Measurements from ENCODE around the gene NUP210L.

The NUP210L gene

DNA sequence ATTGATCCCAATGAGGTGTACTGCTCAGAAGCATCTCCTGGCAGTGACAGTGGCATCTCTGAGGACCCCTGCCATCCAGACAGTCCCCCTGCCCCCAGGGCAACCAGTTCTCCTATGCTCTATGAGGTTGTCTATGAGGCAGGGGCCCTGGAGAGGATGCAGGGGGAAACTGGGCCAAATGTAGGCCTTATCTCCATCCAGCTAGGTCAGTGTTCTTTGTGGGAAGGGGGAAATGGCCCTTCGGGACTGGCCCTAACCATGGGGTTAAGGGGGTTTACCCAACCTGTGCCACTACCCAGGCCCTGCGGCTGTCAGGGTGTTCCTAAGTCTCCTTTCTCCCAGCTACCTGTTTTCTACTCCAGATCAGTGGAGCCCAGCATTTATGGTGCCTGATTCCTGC lies 185.9 kb downstream of the NUP210L start:
- DNase-seq (ENCODE audit: low spot score), result no peak
- Mint-ChIP-seq H3K27ac (peak overlapping the region; percentile 65), H3K4me1 (ENCODE audit: low read depth) (peaks cover 48% of the 10 kb centered on the region)

DNA sequence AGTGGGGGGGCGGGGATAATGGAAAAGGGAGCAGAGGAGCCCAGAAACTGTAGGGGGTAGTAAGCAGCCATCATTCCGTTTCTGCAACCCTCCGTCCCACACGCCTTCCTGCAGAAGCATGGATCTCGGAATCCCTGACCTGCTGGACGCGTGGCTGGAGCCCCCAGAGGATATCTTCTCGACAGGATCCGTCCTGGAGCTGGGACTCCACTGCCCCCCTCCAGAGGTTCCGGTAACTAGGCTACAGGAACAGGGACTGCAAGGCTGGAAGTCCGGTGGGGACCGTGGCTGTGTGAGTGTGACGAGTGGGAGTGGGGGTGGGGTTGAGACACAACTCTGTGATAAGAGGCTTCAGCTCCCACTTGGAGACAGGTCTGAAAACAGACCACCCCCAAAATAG lies 186.5 kb downstream of the NUP210L start:
- H3K27ac Mint-ChIP-seq, result peak overlapping the region; percentile 88
- H3K4me1 Mint-ChIP-seq (ENCODE audit: low read depth), result peaks cover 52% of the 10 kb centered on the region
- no peaks in the 10 kb centered on the region for H3K9me3 Mint-ChIP-seq
- DNase-seq (ENCODE audit: low spot score), result no peak
- H3K36me3 Mint-ChIP-seq (ENCODE audit: low read depth), result peaks cover 19% of the 10 kb centered on the region
- H3K4me3 Mint-ChIP-seq, result peak overlapping the region; percentile 90
- no peaks in the 10 kb centered on the region for H3K27me3 Mint-ChIP-seq (ENCODE audit: low read depth)

More for the DNA sequence above, 185.9 kb downstream of the NUP210L start:
- peak overlapping the region; percentile 90 for H3K4me3 Mint-ChIP-seq
- no peaks in the 10 kb centered on the region for H3K9me3 Mint-ChIP-seq
- H3K36me3 Mint-ChIP-seq (ENCODE audit: low read depth), result peaks cover 22% of the 10 kb centered on the region
- no peaks in the 10 kb centered on the region for H3K27me3 Mint-ChIP-seq (ENCODE audit: low read depth)

DNA sequence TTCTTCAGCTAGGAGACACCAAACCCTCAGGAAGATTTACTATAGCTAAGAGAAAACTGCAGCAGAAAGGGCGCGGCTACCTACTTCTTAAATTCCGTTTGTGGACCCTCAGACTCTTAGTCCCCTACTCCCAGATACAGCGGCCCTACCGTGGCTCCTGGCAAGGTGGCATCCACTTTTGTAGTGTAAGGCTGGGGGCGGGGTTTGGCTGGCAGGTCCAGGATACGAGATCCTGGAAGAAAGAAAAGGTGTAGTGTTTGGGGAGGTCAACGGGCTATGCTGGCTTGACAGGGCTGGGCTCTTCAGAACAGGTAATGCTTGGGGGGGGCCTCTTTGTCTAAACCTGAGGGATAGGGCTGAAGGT lies 186.9 kb downstream of the NUP210L start:
- Mint-ChIP-seq H3K27me3 (ENCODE audit: low read depth) (no peaks in the 10 kb centered on the region), H3K9me3 (no peaks in the 10 kb centered on the region), H3K36me3 (ENCODE audit: low read depth) (peaks cover 18% of the 10 kb centered on the region), H3K4me3 (peak overlapping the region; percentile 90), H3K27ac (peak overlapping the region; percentile 88), H3K4me1 (ENCODE audit: low read depth) (peaks cover 52% of the 10 kb centered on the region)
- DNase-seq (ENCODE audit: low spot score), result no peak

DNA sequence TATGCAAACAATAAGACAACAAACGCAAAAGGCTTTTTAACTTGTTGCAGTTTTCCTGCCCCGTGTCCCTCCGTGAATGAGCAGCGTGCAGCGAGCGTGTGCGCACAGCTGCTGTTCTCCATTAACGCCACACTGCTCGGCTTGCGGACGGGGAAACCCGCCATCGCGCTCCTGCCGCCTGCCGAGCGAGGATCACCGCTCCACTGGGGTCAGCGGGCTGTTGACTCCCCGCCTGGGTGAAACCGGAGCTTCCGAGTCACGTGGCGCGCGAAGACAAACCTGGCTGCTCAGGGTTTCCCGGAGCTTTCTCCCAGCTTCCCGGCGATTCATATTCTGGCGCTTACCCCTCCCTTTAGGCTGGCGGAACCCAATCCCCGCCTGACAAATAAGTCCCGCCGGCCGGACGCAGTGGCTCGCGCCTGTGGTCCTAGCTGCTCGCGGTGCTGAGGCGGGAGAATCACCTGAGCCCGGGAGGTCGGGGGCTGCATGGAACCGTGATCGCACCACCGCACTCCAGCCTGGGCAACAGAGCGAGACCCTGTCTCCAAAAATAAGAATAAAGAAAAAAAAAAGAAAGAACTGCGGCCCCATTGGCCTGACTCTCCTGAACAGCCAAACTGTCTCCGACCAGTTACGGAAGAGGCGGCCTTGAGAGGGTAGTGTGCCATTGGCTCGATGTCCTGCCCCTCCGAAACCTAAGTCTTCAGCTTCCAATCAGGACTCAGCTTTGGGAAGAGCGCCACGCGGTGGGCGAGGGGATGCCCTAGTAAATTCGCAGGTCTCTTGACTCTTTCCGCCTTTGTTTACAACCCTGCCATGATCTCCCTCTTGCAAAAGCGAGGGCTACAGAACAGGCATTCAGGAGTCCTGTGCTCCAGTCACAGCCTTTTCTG lies 187.5 kb downstream of the NUP210L start, which contains the start of gene CREB3L4:
CREB3L4 (plus strand) TSS at position 796 of the 893 bp plus-strand sequence. CDS start 624 bp downstream, outside the sequence.
- H3K4me1 Mint-ChIP-seq (ENCODE audit: low read depth), result peaks cover 51% of the 10 kb centered on the region
- H3K27me3 Mint-ChIP-seq (ENCODE audit: low read depth), result no peaks in the 10 kb centered on the region
- H3K27ac Mint-ChIP-seq, result peak within 1 kb of the TSS; percentile 88
- peaks cover 15% of the 10 kb centered on the region for H3K36me3 Mint-ChIP-seq (ENCODE audit: low read depth)
- no peaks in the 10 kb centered on the region for H3K9me3 Mint-ChIP-seq
- H3K4me3 Mint-ChIP-seq, result peak within 1 kb of the TSS; percentile 90
- peak; percentile 87 for DNase-seq (ENCODE audit: low spot score)

DNA sequence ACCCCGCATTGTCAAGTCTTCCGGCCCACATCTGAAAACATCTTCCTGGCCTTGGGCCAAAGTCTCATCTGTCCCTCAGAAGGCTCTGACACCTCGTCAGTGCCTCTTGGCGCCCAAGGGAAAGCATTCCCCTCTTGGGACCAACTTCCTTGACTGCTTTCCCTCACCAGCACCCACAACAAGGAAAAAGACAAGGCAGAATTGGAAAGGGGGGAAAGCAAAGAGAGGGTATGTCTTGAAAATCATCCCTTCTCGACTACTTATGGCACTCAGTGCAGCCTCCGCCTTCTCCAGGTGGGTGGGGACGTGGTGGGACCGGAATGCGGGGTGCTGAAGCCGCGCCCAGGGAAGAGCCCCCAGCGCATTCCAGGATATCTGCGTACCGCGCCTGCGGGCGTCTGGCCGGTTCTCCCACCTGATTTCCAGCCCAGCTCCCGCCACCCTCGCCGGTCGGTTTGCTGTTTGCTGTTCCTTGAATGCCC lies 191.0 kb downstream of the NUP210L start:
- Mint-ChIP-seq H3K4me1 (ENCODE audit: low read depth) (peaks cover 48% of the 10 kb centered on the region), H3K27me3 (ENCODE audit: low read depth) (no peaks in the 10 kb centered on the region), H3K27ac (peak overlapping the region; percentile 87), H3K4me3 (peak overlapping the region; percentile 83), H3K36me3 (ENCODE audit: low read depth) (peaks cover 17% of the 10 kb centered on the region), H3K9me3 (no peaks in the 10 kb centered on the region)
- DNase-seq (ENCODE audit: low spot score), result no peak

DNA sequence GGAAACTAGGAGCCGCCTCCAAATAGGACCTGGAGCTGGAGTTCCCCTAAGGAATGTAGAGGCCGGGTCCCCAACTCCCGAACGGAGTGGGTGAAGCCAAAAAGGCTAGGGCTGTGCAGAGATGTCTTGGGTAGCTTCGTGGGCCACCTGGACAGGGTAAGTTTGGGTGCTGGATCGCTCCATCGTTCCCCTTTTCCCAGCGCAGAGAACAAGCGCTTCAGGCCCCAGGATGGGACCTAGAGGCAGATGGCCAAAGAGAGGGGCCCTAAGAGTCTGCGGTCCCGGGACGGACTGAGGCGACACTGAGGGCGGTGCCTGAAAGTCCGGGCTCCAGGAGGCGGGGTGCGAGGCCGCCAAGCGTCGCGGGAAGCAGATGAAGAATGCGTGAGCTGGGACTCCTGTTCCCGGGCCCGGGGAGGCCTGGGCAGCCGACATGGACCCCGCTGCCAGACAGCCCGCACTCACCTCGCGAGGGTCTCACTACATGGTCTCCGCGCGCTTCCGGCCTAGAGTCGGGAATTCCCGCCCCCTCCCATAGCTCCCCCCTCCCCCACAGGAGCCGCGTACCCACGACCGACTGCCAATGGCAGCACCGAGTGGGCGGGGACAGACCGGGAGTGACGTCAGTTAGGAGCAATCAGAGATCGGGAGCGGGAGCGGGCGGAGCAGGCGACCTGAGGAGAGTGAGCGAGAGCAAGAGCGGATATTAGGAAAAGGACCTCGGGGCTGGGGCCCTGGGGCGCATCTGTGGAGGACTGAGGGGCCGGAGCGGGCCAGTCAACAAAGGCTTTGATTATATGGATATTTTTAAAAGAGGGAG lies 191.6 kb downstream of the NUP210L start, which contains the start of gene SLC39A1:
SLC39A1 (minus strand) TSS at position 508 of the 820 bp plus-strand sequence. CDS start 822 bp downstream, outside the sequence.
- Mint-ChIP-seq H3K9me3 (no peaks in the 10 kb centered on the region), H3K27me3 (ENCODE audit: low read depth) (no peaks in the 10 kb centered on the region), H3K27ac (peak within 1 kb of the TSS; percentile 87), H3K4me3 (peak within 1 kb of the TSS; percentile 83), H3K4me1 (ENCODE audit: low read depth) (peaks cover 47% of the 10 kb centered on the region), H3K36me3 (ENCODE audit: low read depth) (peaks cover 19% of the 10 kb centered on the region)
- peak; percentile 94 for DNase-seq (ENCODE audit: low spot score)

DNA sequence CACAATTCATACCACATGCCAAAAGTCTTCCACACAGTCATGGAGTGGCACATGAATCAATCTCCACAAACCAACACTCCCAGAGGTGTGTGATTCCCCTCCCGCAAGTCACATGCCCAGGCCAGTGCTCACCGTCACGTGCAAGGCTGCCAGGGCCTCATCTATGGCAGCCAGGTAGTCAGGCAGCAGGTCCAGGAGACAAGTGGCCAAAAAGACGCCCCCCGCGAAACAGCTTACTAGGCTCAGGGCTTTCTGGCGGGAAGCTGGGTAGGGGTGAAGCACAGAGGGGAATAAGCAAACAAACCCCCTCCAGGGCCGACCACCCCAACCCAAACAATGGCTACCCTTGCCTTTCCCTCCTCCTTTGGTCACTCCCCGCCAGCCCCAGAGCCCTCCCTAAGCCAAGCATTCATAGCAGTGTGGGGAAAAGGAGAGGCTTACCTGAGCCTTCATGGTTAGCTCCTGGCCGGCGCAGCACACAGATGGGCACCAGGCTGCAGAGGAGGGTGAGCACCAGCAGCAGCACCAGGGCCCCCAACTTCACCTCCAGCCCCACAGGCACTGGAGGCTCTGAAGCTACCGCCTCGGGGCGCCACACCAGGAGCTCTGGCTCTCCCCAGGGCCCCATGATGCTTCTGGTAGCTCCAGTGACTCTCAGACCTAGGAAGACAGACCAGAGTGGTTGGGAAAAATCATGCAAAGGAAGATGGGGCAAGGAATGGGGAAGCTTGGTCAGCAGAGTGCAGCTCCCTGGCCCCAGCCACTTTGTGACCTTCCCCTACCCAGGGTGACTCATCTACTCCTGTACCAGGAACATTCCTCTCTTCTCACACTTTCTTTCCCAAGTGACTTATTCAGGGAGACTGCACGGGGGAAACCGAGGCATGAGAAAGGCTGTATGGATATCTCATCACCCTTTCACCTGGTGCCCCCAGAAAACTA lies 192.5 kb downstream of the NUP210L start:
- H3K27ac Mint-ChIP-seq, result peak overlapping the region; percentile 27
- H3K36me3 Mint-ChIP-seq (ENCODE audit: low read depth), result peaks cover 19% of the 10 kb centered on the region
- peaks cover 42% of the 10 kb centered on the region for H3K4me1 Mint-ChIP-seq (ENCODE audit: low read depth)
- H3K9me3 Mint-ChIP-seq, result no peaks in the 10 kb centered on the region
- peak overlapping the region; percentile 83 for H3K4me3 Mint-ChIP-seq
- H3K27me3 Mint-ChIP-seq (ENCODE audit: low read depth), result no peaks in the 10 kb centered on the region
- DNase-seq (ENCODE audit: low spot score), result no peak

DNA sequence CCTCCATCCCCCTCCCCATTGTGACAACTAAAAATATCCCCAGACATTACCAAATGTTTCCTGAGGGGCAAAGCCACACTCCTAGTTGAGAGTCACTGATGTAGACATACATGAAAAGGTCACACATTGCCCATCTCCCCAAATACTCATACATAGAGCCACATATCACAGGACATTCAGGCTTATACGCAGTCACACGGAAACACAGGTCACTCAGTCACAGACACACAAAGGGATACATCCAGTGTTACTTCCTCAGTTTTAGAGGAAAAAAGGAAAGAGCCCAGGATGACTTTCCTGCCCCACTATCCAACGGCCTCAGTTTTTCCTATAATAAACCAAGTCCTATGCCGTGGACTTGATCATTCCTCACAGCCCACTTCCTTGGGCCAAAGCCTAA lies 193.5 kb downstream of the NUP210L start:
- Mint-ChIP-seq H3K4me1 (ENCODE audit: low read depth) (peaks cover 44% of the 10 kb centered on the region), H3K36me3 (ENCODE audit: low read depth) (peaks cover 20% of the 10 kb centered on the region), H3K27ac (peak overlapping the region; percentile 11), H3K4me3 (peak overlapping the region; percentile 83), H3K27me3 (ENCODE audit: low read depth) (no peaks in the 10 kb centered on the region), H3K9me3 (no peaks in the 10 kb centered on the region)
- no peak for DNase-seq (ENCODE audit: low spot score)

DNA sequence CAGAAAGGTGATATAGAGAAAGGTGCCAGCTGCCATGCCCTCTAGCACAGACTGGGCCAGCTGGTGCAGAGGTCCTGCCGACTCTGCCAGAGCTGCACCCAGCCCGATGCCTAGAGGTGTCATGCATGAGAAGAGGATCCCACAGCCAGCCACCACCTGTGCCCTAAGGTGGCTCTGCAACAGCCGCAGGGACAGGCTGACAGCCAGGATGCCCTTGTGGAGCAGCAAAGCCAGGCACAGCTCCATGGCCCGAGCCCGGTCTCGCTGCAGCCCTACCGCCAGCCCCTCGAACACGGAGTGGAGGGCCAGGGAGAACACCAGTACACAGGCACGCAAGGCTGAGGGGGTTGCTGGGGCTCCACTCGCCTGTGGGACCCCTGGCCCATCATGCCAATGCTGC lies 194.7 kb downstream of the NUP210L start:
- peaks cover 45% of the 10 kb centered on the region for H3K4me1 Mint-ChIP-seq (ENCODE audit: low read depth)
- peaks cover 18% of the 10 kb centered on the region for H3K36me3 Mint-ChIP-seq (ENCODE audit: low read depth)

DNA sequence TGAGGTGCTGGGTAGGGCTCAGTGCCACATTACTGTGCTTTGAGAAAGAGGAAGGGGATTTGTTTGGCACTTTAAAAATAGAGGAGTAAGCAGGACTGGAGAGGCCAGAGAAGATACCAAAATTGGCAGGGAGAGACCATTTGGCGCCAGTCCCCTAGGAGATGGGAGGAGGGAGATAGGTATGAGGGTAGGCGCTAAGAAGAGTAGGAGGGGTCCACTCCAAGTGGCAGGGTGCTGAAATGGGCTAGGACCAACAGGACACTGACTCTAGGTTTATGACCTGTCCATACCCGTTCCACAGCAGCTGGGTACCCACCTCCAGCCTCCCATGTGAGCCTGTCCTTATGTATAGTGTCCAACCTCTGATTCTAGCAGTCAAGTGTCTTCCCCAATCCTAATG lies 195.4 kb downstream of the NUP210L start:
- H3K27me3 Mint-ChIP-seq (ENCODE audit: low read depth), result no peaks in the 10 kb centered on the region
- no peak overlapping the region for H3K27ac Mint-ChIP-seq
- no peaks in the 10 kb centered on the region for H3K9me3 Mint-ChIP-seq
- no peak for DNase-seq (ENCODE audit: low spot score)
- no peak overlapping the region for H3K4me3 Mint-ChIP-seq
- H3K36me3 Mint-ChIP-seq (ENCODE audit: low read depth), result peaks cover 20% of the 10 kb centered on the region
- H3K4me1 Mint-ChIP-seq (ENCODE audit: low read depth), result peaks cover 46% of the 10 kb centered on the region

More for the DNA sequence above, 194.7 kb downstream of the NUP210L start:
- DNase-seq (ENCODE audit: low spot score), result no peak
- H3K27ac Mint-ChIP-seq, result peak overlapping the region; percentile 59
- no peaks in the 10 kb centered on the region for H3K9me3 Mint-ChIP-seq
- H3K27me3 Mint-ChIP-seq (ENCODE audit: low read depth), result no peaks in the 10 kb centered on the region
- H3K4me3 Mint-ChIP-seq, result no peak overlapping the region

DNA sequence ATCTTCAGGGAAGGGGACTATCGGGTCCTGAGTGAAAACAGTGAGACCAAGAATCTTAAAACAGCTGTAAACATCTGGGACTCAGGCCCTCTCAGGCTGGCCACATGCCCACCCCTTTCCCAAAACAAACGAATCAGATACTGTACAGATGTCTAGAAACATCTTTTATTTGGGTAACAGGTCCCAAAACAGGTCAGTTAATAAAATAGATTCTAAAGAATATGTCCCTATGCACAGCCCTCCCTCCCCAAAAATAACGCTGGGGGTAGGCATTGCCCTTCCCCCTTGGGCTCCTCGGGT lies 196.0 kb downstream of the NUP210L start:
- Mint-ChIP-seq H3K27me3 (ENCODE audit: low read depth) (no peaks in the 10 kb centered on the region), H3K9me3 (no peaks in the 10 kb centered on the region), H3K4me3 (peak overlapping the region; percentile 99), H3K36me3 (ENCODE audit: low read depth) (peaks cover 25% of the 10 kb centered on the region), H3K27ac (peak overlapping the region; percentile 95), H3K4me1 (ENCODE audit: low read depth) (peaks cover 48% of the 10 kb centered on the region)
- DNase-seq (ENCODE audit: low spot score), result no peak

DNA sequence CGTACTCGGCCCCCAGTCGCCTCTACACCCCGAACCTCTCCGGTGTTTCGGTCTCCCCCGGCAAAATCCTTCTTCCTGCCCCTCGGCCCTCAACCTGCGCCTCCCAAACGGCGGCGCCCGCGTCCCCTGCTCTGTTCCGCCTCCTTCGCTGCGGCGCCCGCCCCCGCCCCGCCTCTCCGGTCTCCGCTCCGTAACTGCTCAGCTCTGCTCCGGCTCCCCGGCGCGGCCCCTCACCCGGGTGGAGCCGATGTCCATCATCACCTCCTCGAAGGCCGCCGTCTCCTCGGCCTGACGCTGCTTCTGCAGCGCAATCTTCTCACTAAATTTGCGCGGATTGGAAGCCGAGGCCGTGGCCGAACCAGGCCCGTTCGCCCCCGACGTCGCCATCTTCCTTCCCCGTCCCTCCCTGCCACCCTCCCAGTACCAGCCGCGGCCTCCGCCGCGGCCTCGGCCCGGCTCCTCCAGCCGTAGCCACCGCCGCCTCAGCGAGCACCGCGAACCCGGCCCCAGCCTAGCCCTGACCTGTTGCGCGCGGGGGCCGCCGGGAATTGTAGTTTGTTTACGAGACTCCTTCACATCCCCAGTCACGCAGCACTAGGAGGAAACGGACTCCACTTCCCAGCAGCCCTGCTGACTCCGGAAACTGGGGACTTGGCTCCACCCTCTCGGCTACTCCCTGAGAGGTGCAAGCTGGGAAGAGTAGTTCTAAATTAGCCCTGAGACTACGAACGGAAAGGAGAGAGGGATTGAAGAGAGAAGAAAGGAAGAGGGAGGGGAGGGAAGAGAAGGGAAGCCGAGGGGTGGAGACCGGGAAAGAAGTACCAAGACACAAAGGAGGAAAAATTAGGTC lies 196.5 kb downstream of the NUP210L start, which contains the start of gene CRTC2:
CRTC2 (minus strand) TSS at position 502 of the 850 bp plus-strand sequence; CDS start at position 387, 115 bp downstream.
- Mint-ChIP-seq H3K36me3 (ENCODE audit: low read depth) (peaks cover 27% of the 10 kb centered on the region), H3K4me1 (ENCODE audit: low read depth) (peaks cover 44% of the 10 kb centered on the region), H3K27ac (peak within 1 kb of the TSS; percentile 95), H3K4me3 (peak within 1 kb of the TSS; percentile 99), H3K9me3 (no peaks in the 10 kb centered on the region), H3K27me3 (ENCODE audit: low read depth) (no peaks in the 10 kb centered on the region)
- DNase-seq (ENCODE audit: low spot score), result peak; percentile 98

Measured in T-helper 2 cell treated with Interferon-gamma antibody and Interleukin-4, amounts not matched to agents 5 μg/mL and 100 μg/mL, for 36 hours (primary cell).